ENCODE results near the gene IMP4.

Gene IMP4

GRCh38 chr2:130334026-130334425 lies 8.7 kb upstream of the IMP4 start:
- Histone ChIP-seq H3K4me1 (ENCODE audit: control insufficient read depth, low read length) (peaks cover 26% of the 10 kb centered on the region), H3K4me2 (ENCODE audit: low read length) (no peak overlapping the region), H3K79me2 (ENCODE audit: control insufficient read depth, low read length) (no peaks in the 10 kb centered on the region), H3K27ac (ENCODE audit: low read depth, low read length) (no peak overlapping the region), H4K20me1 (ENCODE audit: control insufficient read depth, insufficient read depth, low read depth, low read length) (no peaks in the 10 kb centered on the region), H3F3A (ENCODE audit: control insufficient read depth, insufficient read depth) (peaks cover 13% of the 10 kb centered on the region), H3K4me3 (ENCODE audit: low read length) (no peak overlapping the region), H3K27me3 (ENCODE audit: control insufficient read depth, low read length) (peaks cover 4% of the 10 kb centered on the region; the same call in 1 of the 2 replicates), H3K9me3 (ENCODE audit: control insufficient read depth, insufficient read depth, low read length) (no peaks in the 10 kb centered on the region), H3K36me3 (ENCODE audit: control insufficient read depth, low read length) (peaks cover 17% of the 10 kb centered on the region), H3K9me2 (replicated peaks; ENCODE audit: control insufficient read depth, low read length) (no peaks in the 10 kb centered on the region)
- no peak for TF ChIP-seq EZH2phosphoT487 (IDR thresholded peaks at IDR 0.05; ENCODE audit: borderline replicate concordance, low read length)
- no peak for TF ChIP-seq CTCF (IDR thresholded peaks at IDR 0.05; ENCODE audit: low read depth, low read length, poor library complexity, severe bottlenecking)

- Histone ChIP-seq H3K4me3 (ENCODE audit: low read length) (no peak overlapping the region), H3K27me3 (ENCODE audit: control insufficient read depth, low read length) (no peaks in the 10 kb centered on the region; the same call in 1 of the 2 replicates), H3K9me3 (ENCODE audit: control insufficient read depth, insufficient read depth, low read length) (no peaks in the 10 kb centered on the region), H3K79me2 (ENCODE audit: control insufficient read depth, low read length) (peaks cover 4% of the 10 kb centered on the region), H3K27ac (ENCODE audit: low read depth, low read length) (no peak overlapping the region), H4K20me1 (ENCODE audit: control insufficient read depth, insufficient read depth, low read depth, low read length) (no peaks in the 10 kb centered on the region), H3K4me1 (ENCODE audit: control insufficient read depth, low read length) (peaks cover 35% of the 10 kb centered on the region), H3K36me3 (ENCODE audit: control insufficient read depth, low read length) (peaks cover 29% of the 10 kb centered on the region), H3F3A (ENCODE audit: control insufficient read depth, insufficient read depth) (peaks cover 13% of the 10 kb centered on the region), H3K4me2 (ENCODE audit: low read length) (no peak overlapping the region), H3K9me2 (replicated peaks; ENCODE audit: control insufficient read depth, low read length) (no peaks in the 10 kb centered on the region)
- TF ChIP-seq CTCF (IDR thresholded peaks at IDR 0.05; ENCODE audit: low read depth, low read length, poor library complexity, severe bottlenecking) = no peak
- no peak for TF ChIP-seq EZH2phosphoT487 (IDR thresholded peaks at IDR 0.05; ENCODE audit: borderline replicate concordance, low read length)
These were observed 7.5 kb upstream of the IMP4 start for GRCh38 chr2:130335226-130335625.

GRCh38 chr2:130336150-130336876 lies 6.4 kb upstream of the IMP4 start:
- Histone ChIP-seq H4K20me1 (ENCODE audit: control insufficient read depth, insufficient read depth, low read depth, low read length) (no peaks in the 10 kb centered on the region), H3K36me3 (ENCODE audit: control insufficient read depth, low read length) (peaks cover 40% of the 10 kb centered on the region), H3K4me2 (ENCODE audit: low read length) (peak overlapping the region; percentile 61), H3K27me3 (ENCODE audit: control insufficient read depth, low read length) (no peaks in the 10 kb centered on the region; the same call in 1 of the 2 replicates), H3K9me3 (ENCODE audit: control insufficient read depth, insufficient read depth, low read length) (no peaks in the 10 kb centered on the region), H3K79me2 (ENCODE audit: control insufficient read depth, low read length) (peaks cover 15% of the 10 kb centered on the region), H3K9me2 (replicated peaks; ENCODE audit: control insufficient read depth, low read length) (no peaks in the 10 kb centered on the region), H3K4me1 (ENCODE audit: control insufficient read depth, low read length) (peaks cover 46% of the 10 kb centered on the region), H3K4me3 (ENCODE audit: low read length) (peak overlapping the region; percentile 53), H3K27ac (ENCODE audit: low read depth, low read length) (no peak overlapping the region), H3F3A (ENCODE audit: control insufficient read depth, insufficient read depth) (peaks cover 13% of the 10 kb centered on the region)
- no peak for TF ChIP-seq CTCF (IDR thresholded peaks at IDR 0.05; ENCODE audit: low read depth, low read length, poor library complexity, severe bottlenecking)
- no peak for TF ChIP-seq EZH2phosphoT487 (IDR thresholded peaks at IDR 0.05; ENCODE audit: borderline replicate concordance, low read length)
